HG03457 (cell line): ENCODE results near the gene POMC.
"Not testable (repeated sequence)": the region's sequence is repeated elsewhere in the genome, so short reads cannot be mapped to it uniquely, and the experiment has no call there.

Experiments used
- ATAC-seq: cut with Tn5 transposase; IDR thresholded peaks from one replicate; pipeline ENCODE4 v1.9.1; 2021; ENCODE audit warnings: moderate number of reproducible peaks; ENCODE audit not compliant: unreplicated experiment

The POMC gene

GRCh38 chr2:25141120-25141519 lies 27.3 kb downstream of the POMC start:
- no peak for ATAC-seq

- not testable (repeated sequence) for ATAC-seq
Measured at GRCh38 chr2:25140535-25140934, 27.8 kb downstream of the POMC start.

GRCh38 chr2:25132693-25133092 lies 35.7 kb downstream of the POMC start:
- no peak for ATAC-seq

GRCh38 chr2:25132299-25132635 lies 36.1 kb downstream of the POMC start:
- no peak for ATAC-seq

- no peak for ATAC-seq
Measured at GRCh38 chr2:25131567-25132298, 36.6 kb downstream of the POMC start.

GRCh38 chr2:25131253-25131566 lies 37.2 kb downstream of the POMC start:
- ATAC-seq, result no peak

- no peak for ATAC-seq
Measured at GRCh38 chr2:25129901-25130520, 38.4 kb downstream of the POMC start.

- ATAC-seq, result no peak
Measured at GRCh38 chr2:25127646-25128045, 40.7 kb downstream of the POMC start.

GRCh38 chr2:25127071-25127470 lies 41.3 kb downstream of the POMC start:
- ATAC-seq, result not testable (repeated sequence)

GRCh38 chr2:25125976-25126375 lies 42.4 kb downstream of the POMC start:
- ATAC-seq, result no peak

GRCh38 chr2:25125189-25125588 lies 43.2 kb downstream of the POMC start:
- ATAC-seq, result no peak

- ATAC-seq, result no peak
Measured at GRCh38 chr2:25123682-25124081, 44.7 kb downstream of the POMC start.

GRCh38 chr2:25122367-25122766 lies 46.0 kb downstream of the POMC start:
- no peak for ATAC-seq

GRCh38 chr2:25119263-25119662 lies 49.1 kb downstream of the POMC start:
- ATAC-seq, result no peak

- ATAC-seq, result no peak
Measured at GRCh38 chr2:25116956-25117355, 51.4 kb downstream of the POMC start.

GRCh38 chr2:25115902-25116301 lies 52.5 kb downstream of the POMC start:
- ATAC-seq, result no peak

GRCh38 chr2:25115249-25115883 lies 53.0 kb downstream of the POMC start:
- no peak for ATAC-seq

- no peak for ATAC-seq
Measured at GRCh38 chr2:25112113-25112512, 56.3 kb downstream of the POMC start.
